HG03064 (cell line): Measurements from ENCODE around the gene CCNB2.
"Not testable (repeated sequence)": the region's sequence is repeated elsewhere in the genome, so short reads cannot be mapped to it uniquely, and the experiment has no call there.

Experiments used
- ATAC-seq: cut with Tn5 transposase; IDR thresholded peaks from one replicate; pipeline ENCODE4 v1.9.1; 2021; ENCODE audit warnings: low read depth; ENCODE audit not compliant: unreplicated experiment

Gene CCNB2

GRCh38 chr15:59162080-59162479 is 57.1 kb downstream of the CCNB2 start:
- not testable (repeated sequence) for ATAC-seq

- no peak for ATAC-seq
These were observed 60.8 kb downstream of the CCNB2 start for GRCh38 chr15:59165726-59166125.

- ATAC-seq = no peak
These were observed 61.2 kb downstream of the CCNB2 start for GRCh38 chr15:59166166-59166565.

- no peak for ATAC-seq
These were observed 61.8 kb downstream of the CCNB2 start for GRCh38 chr15:59166601-59167265.

GRCh38 chr15:59168536-59168935 is 63.6 kb downstream of the CCNB2 start:
- no peak for ATAC-seq

GRCh38 chr15:59169251-59169708 is 64.3 kb downstream of the CCNB2 start:
- ATAC-seq = no peak

GRCh38 chr15:59170295-59171066 is 65.5 kb downstream of the CCNB2 start:
- ATAC-seq = no peak

GRCh38 chr15:59171067-59171397 is 66.1 kb downstream of the CCNB2 start:
- ATAC-seq = no peak

- ATAC-seq = no peak
These were observed 67.4 kb downstream of the CCNB2 start for GRCh38 chr15:59172289-59172901.

GRCh38 chr15:59173194-59173593 is 68.2 kb downstream of the CCNB2 start:
- no peak for ATAC-seq

- no peak for ATAC-seq
These were observed 69.3 kb downstream of the CCNB2 start for GRCh38 chr15:59174151-59174834.
